Suprapubic skin (tissue), 4 donors: ENCODE data around the gene RILPL2. TPM values are rescaled to one million over a fixed set of nuclear protein-coding genes. Genes with fewer than 3 reads are reported as not detected.
A peak's percentile ranks its signal among the peaks of the same experiment; 100 is the strongest.
"Not testable (repeated sequence)": the region's sequence is repeated elsewhere in the genome, so short reads cannot be mapped to it uniquely, and the experiment has no call there.

ENCODE experiments used
- DNase-seq, 2 donors: peaks; one replicate each; pipeline ENCODE4 v3.0.0-alpha.2; 2019; ENCODE audit warnings: low spot score in 2 of 2
- H3K27ac ChIP-seq: fragments of 200-600 bp; sonication (generic); one replicate; pipeline ENCODE4 v1.5.1; 2019
- H3K27me3 ChIP-seq: fragments of 200-600 bp; sonication (generic); one replicate; pipeline ENCODE4 v1.5.1; 2019
- H3K36me3 ChIP-seq: fragments of 200-600 bp; sonication (generic); one replicate; pipeline ENCODE4 v1.5.1; 2019
- H3K4me1 ChIP-seq: fragments of 200-600 bp; sonication (generic); one replicate; pipeline ENCODE4 v1.5.1; 2019
- H3K4me3 ChIP-seq: fragments of 200-600 bp; sonication (generic); one replicate; pipeline ENCODE4 v1.5.1; 2019; ENCODE audit warnings: mild to moderate bottlenecking
- H3K9me3 ChIP-seq: fragments of 200-600 bp; sonication (generic); one replicate; pipeline ENCODE4 v1.5.1; 2019
- CTCF ChIP-seq, 2 donors: fragments of 200-600 bp in 1 of 2; fragments of 450-650 bp in 1 of 2; sonication (generic) in 1 of 2; IDR thresholded peaks; one replicate each; pipeline ENCODE4 v1.5.1; 2016 to 2019; ENCODE audit warnings: antibody characterized with exemption in 2 of 2, mild to moderate bottlenecking in 1 of 2, moderate library complexity in 1 of 2
- EP300 ChIP-seq: sonication (generic); formaldehyde crosslinking; IDR thresholded peaks from one replicate; pipeline ENCODE4 v1.6.1; 2017; ENCODE audit warnings: antibody characterized with exemption
- POLR2A ChIP-seq, 2 donors: fragments of 450-650 bp; IDR thresholded peaks; one replicate each; pipeline ENCODE4 v1.6.1; 2017; ENCODE audit warnings: antibody characterized with exemption in 2 of 2, mild to moderate bottlenecking in 2 of 2, moderate library complexity in 2 of 2
- POLR2AphosphoS5 ChIP-seq, 3 donors: sonication (generic); formaldehyde crosslinking; IDR thresholded peaks; one replicate each; pipeline ENCODE4 v1.6.1; 2017; ENCODE audit warnings: antibody characterized with exemption in 3 of 3
- WGBS: methylation state at CpG from one replicate; pipeline ENCODE4 v1.1.5; 2018; 5-methylcytosine and 5-hydroxymethylcytosine counted together
- total RNA-seq, 4 donors: library from RNA; depleted of rRNA; stranded (reverse); fragments of >200 nt; gene quantifications; one replicate each; pipeline ENCODE4 v1.1.0, GENCODE V29; 2016

Gene RILPL2
- total RNA-seq, 4 donors from 2014 or later = 3.2 to 6.1 (median 4.3) TPM

- 85% methylated on average over 13 of the region's 13 CpGs for WGBS
- Histone ChIP-seq H3K4me1 (peaks cover 27% of the 10 kb centered on the region), H3K36me3 (no peaks in the 10 kb centered on the region), H3K4me3 (no peak overlapping the region), H3K27ac (no peak overlapping the region), H3K27me3 (no peaks in the 10 kb centered on the region), H3K9me3 (no peaks in the 10 kb centered on the region)
- TF ChIP-seq EP300 (no peak), CTCF (IDR thresholded peaks at IDR 0.05) (no peak), POLR2AphosphoS5 (IDR thresholded peaks at IDR 0.05) (no peak), POLR2A (IDR thresholded peaks at IDR 0.05) (no peak)
- DNase-seq = no peak
Measured at GRCh38 chr12:123441523-123442164, 5.2 kb upstream of the RILPL2 start.

DNA sequence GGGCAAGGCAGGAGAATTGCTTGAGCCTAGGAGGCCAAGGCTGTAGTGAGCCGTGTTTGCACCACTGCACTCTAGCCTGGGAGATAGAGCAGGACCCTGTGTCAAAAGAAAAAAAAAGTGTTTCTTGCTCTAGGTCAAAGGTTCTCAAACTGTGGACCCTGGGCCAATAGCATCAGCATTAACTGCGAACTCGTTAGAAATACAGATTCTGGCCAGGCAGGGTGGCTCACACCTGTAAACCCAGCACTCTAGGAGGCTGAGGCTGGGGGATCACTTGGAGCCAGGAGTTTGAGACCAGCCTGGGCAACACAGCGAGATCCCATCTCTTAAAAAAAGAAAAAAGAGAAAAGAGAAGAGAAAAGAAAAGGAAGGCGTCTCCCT, 858 bp downstream of the RILPL2 start:
- H3K27me3 ChIP-seq = no peaks in the 10 kb centered on the region
- TF ChIP-seq POLR2AphosphoS5 (IDR thresholded peaks at IDR 0.05) (no peak), POLR2A (IDR thresholded peaks at IDR 0.05) (no peak), CTCF (IDR thresholded peaks at IDR 0.05) (no peak), EP300 (no peak)
- peak overlapping the region; percentile 72 for H3K4me3 ChIP-seq
- DNase-seq = no peak
- 46% methylated on average over 5 of the region's 5 CpGs for WGBS
- peak overlapping the region; percentile 67 for H3K27ac ChIP-seq
- peaks cover 45% of the 10 kb centered on the region for H3K4me1 ChIP-seq
- H3K36me3 ChIP-seq = peaks cover 3% of the 10 kb centered on the region
- H3K9me3 ChIP-seq = no peaks in the 10 kb centered on the region

DNA sequence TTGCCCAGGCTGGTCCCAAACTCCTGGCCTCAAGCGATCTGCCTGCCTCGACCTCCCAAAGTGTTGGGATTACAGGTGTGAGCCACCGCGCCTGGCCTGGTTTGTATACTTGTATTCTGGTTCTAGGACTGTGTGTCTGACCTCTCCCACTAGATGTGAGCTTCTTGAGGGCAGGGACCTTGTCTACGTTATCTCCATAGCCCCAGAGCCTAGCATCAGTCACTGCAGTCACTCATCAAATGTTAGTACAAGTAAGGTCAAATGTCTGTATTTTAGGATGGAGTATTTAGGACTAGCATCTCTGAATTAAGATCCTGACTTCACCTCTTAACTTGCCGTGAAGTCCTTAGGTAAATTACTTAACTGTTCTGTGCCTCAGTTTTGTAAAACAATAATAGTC, 2.9 kb downstream of the RILPL2 start:
- H3K4me1 ChIP-seq = peaks cover 45% of the 10 kb centered on the region
- TF ChIP-seq POLR2A (IDR thresholded peaks at IDR 0.05) (no peak), POLR2AphosphoS5 (IDR thresholded peaks at IDR 0.05) (no peak), EP300 (no peak), CTCF (IDR thresholded peaks at IDR 0.05) (no peak)

GRCh38 chr12:123431951-123432817, 4.3 kb downstream of the RILPL2 start:
- peak overlapping the region; percentile 72 for H3K4me3 ChIP-seq
- not testable (repeated sequence) for H3K27ac ChIP-seq, DNase-seq, H3K27me3 ChIP-seq, H3K9me3 ChIP-seq
- peaks cover 22% of the 10 kb centered on the region for H3K36me3 ChIP-seq
- WGBS = 62% methylated on average over 15 of the region's 15 CpGs
- H3K4me1 ChIP-seq = peaks cover 44% of the 10 kb centered on the region

More for the DNA sequence above, 2.9 kb downstream of the RILPL2 start:
- Histone ChIP-seq H3K27ac (no peak overlapping the region), H3K4me3 (peak overlapping the region; percentile 72), H3K27me3 (no peaks in the 10 kb centered on the region), H3K9me3 (no peaks in the 10 kb centered on the region), H3K36me3 (peaks cover 15% of the 10 kb centered on the region)
- no peak for DNase-seq
- 99% methylated on average over 6 of the region's 6 CpGs for WGBS

GRCh38 chr12:123429101-123429500, 7.4 kb downstream of the RILPL2 start:
- H3K27ac ChIP-seq, H3K9me3 ChIP-seq, DNase-seq, H3K4me3 ChIP-seq, H3K27me3 ChIP-seq: not testable (repeated sequence)
- WGBS = over 99% methylated on average over 8 of the region's 8 CpGs
- H3K4me1 ChIP-seq = peaks cover 21% of the 10 kb centered on the region
- H3K36me3 ChIP-seq = peaks cover 28% of the 10 kb centered on the region

DNA sequence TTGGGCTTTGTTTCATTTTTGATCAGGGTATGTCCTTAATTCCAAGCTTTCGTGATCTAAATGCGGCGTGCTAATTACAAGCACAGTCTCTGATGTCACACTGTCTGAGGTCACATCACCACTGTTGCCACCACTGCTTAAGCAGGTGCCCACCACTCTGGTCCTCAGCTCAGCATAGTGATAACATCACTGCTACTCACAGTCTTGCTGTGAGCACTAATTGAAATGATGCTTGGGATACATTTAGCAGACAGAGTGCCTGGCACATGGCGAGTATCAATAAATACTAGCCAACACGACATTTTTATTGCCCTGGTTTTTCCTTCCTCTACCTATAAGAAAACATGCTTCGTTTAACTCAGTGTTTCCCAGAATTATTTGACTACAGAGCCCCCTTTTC, 7.9 kb downstream of the RILPL2 start:
- Histone ChIP-seq H3K36me3 (peaks cover 28% of the 10 kb centered on the region), H3K4me3 (no peak overlapping the region), H3K27me3 (no peaks in the 10 kb centered on the region), H3K27ac (no peak overlapping the region), H3K4me1 (peaks cover 16% of the 10 kb centered on the region), H3K9me3 (no peaks in the 10 kb centered on the region)
- whole genome bisulfite sequencing = 79% methylated on average over 6 of the region's 6 CpGs
- TF ChIP-seq POLR2AphosphoS5 (IDR thresholded peaks at IDR 0.05) = no peak
- TF ChIP-seq CTCF (IDR thresholded peaks at IDR 0.05) = no peak
- no peak for TF ChIP-seq POLR2A (IDR thresholded peaks at IDR 0.05)
- TF ChIP-seq EP300 = no peak
- DNase-seq = no peak
